Urothelium cell line (cell line): Measurements from ENCODE around the gene PHF8.

ENCODE experiments used
- DNase-seq: peaks from one replicate; pipeline ENCODE4 v3.0.0; 2011; ENCODE audit warnings: low spot score, mixed read lengths
- FAIRE-seq: peaks from 2 replicates; lab custom pipeline; 2011; peaks lifted over from hg19 to GRCh38; lab: Jason Lieb, UNC

Gene PHF8

GRCh38 chrX:54044126-54044876 lies at the start of gene PHF8:
PHF8 (minus strand) TSS chrX:54044473; CDS start chrX:54042728, 1,745 bp downstream.
- FAIRE-seq (no peak), DNase-seq (peak; percentile 92)

GRCh38 chrX:54093571-54093970 lies 49.3 kb upstream of the PHF8 start:
- FAIRE-seq (no peak), DNase-seq (no peak)

GRCh38 chrX:54093159-54093558 lies 48.9 kb upstream of the PHF8 start:
- DNase-seq: no peak
- no peak for FAIRE-seq

GRCh38 chrX:54090880-54091279 lies 46.6 kb upstream of the PHF8 start:
- DNase-seq: no peak

GRCh38 chrX:54089191-54089590 lies 44.9 kb upstream of the PHF8 start:
- no peak for DNase-seq
- no peak for FAIRE-seq

More at GRCh38 chrX:54090880-54091279, 46.6 kb upstream of the PHF8 start:
- FAIRE-seq: no peak

GRCh38 chrX:54087661-54088060 lies 43.4 kb upstream of the PHF8 start:
- no peak for DNase-seq
- FAIRE-seq: no peak

- no peak for FAIRE-seq
- no peak for DNase-seq
These were observed 41.4 kb upstream of the PHF8 start for GRCh38 chrX:54085666-54086065.

GRCh38 chrX:54076903-54077302 lies 32.6 kb upstream of the PHF8 start:
- no peak for FAIRE-seq
- DNase-seq: no peak

GRCh38 chrX:54074826-54075225 lies 30.6 kb upstream of the PHF8 start:
- DNase-seq (no peak), FAIRE-seq (no peak)

GRCh38 chrX:54067766-54068165 lies 23.5 kb upstream of the PHF8 start:
- no peak for FAIRE-seq
- DNase-seq: no peak

GRCh38 chrX:54066841-54067240 lies 22.6 kb upstream of the PHF8 start:
- DNase-seq: no peak
- FAIRE-seq: no peak

- no peak for DNase-seq
- FAIRE-seq: no peak
These were observed 20.3 kb upstream of the PHF8 start for GRCh38 chrX:54064564-54064963.

GRCh38 chrX:54063361-54063760 lies 19.1 kb upstream of the PHF8 start:
- FAIRE-seq (no peak), DNase-seq (no peak)

GRCh38 chrX:54049801-54050200 lies 5.5 kb upstream of the PHF8 start:
- DNase-seq (no peak), FAIRE-seq (no peak)

- DNase-seq (no peak), FAIRE-seq (no peak)
These were observed 4.1 kb upstream of the PHF8 start for GRCh38 chrX:54048412-54048811.

GRCh38 chrX:54045563-54046228 lies 1.4 kb upstream of the PHF8 start:
- FAIRE-seq: no peak
- no peak for DNase-seq

- no peak for FAIRE-seq
- no peak for DNase-seq
These were observed 635 bp upstream of the PHF8 start for GRCh38 chrX:54044877-54045338.

- no peak for FAIRE-seq
- peak; percentile 18 for DNase-seq
These were observed 640 bp downstream of the PHF8 start for GRCh38 chrX:54043541-54044125.

- FAIRE-seq (no peak), DNase-seq (no peak)
These were observed 1.2 kb downstream of the PHF8 start for GRCh38 chrX:54043056-54043455.

- peak; percentile 71 for DNase-seq
- no peak for FAIRE-seq
These were observed 1.7 kb downstream of the PHF8 start for GRCh38 chrX:54042609-54043021.

- FAIRE-seq (no peak), DNase-seq (no peak)
These were observed 13.9 kb downstream of the PHF8 start for GRCh38 chrX:54030329-54030728.
